ENCODE results near the gene SCARB2. TPM values are rescaled to one million over a fixed set of nuclear protein-coding genes. Genes with fewer than 3 reads are reported as not detected.

Gene SCARB2
- total and polyA plus RNA-seq, 7 donors = 29.4 to 160 (median 119) TPM

GRCh38 chr4:76238236-76238635, 24.6 kb upstream of the SCARB2 start:
- no peak overlapping the region for H3K27ac ChIP-seq
- TF ChIP-seq POLR2A (IDR thresholded peaks at IDR 0.05) = no peak
- TF ChIP-seq EP300 (IDR thresholded peaks at IDR 0.05) = no peak
- no peak for TF ChIP-seq POLR2AphosphoS5 (IDR thresholded peaks at IDR 0.05)
- no peak for TF ChIP-seq CTCF (IDR thresholded peaks at IDR 0.05)
- intact Hi-C loops (cut with DNase I) = no loop called here
- DNase-seq = no peak
- no peaks in the 10 kb centered on the region for H3K36me3 ChIP-seq
- H3K4me3 ChIP-seq = no peak overlapping the region
- no peaks in the 10 kb centered on the region for H3K4me1 ChIP-seq
- no peaks in the 10 kb centered on the region for H3K27me3 ChIP-seq
- H3K9me3 ChIP-seq = peaks cover 0 to 10% (median 10%) of the 10 kb centered on the region in 4 donors
- 95 to 96% methylated on average over 4 of the region's 4 CpGs for WGBS, 2 donors

GRCh38 chr4:76235915-76236314, 22.3 kb upstream of the SCARB2 start:
- H3K4me1 ChIP-seq = no peaks in the 10 kb centered on the region
- no peaks in the 10 kb centered on the region for H3K36me3 ChIP-seq
- H3K9me3 ChIP-seq = peaks cover 0 to 10% (median 8%) of the 10 kb centered on the region in 4 donors
- intact Hi-C loops (cut with DNase I) = no loop called here
- 13 to 51% methylated on average over 1 of the region's 1 CpG for WGBS, 2 donors
- no peak for DNase-seq
- H3K4me3 ChIP-seq = no peak overlapping the region
- TF ChIP-seq POLR2AphosphoS5 (IDR thresholded peaks at IDR 0.05) (no peak), POLR2A (IDR thresholded peaks at IDR 0.05) (no peak), CTCF (IDR thresholded peaks at IDR 0.05) (no peak), EP300 (IDR thresholded peaks at IDR 0.05) (no peak)
- H3K27ac ChIP-seq = no peak overlapping the region
- H3K27me3 ChIP-seq = no peaks in the 10 kb centered on the region

- H3K4me1 ChIP-seq = no peaks in the 10 kb centered on the region
- no peaks in the 10 kb centered on the region for H3K36me3 ChIP-seq
- peaks cover 0 to 8% (median 7%) of the 10 kb centered on the region in 4 donors for H3K9me3 ChIP-seq
- DNase-seq = no peak
- no peak for TF ChIP-seq CTCF (IDR thresholded peaks at IDR 0.05)
- no peak for TF ChIP-seq POLR2A (IDR thresholded peaks at IDR 0.05)
- TF ChIP-seq EP300 (IDR thresholded peaks at IDR 0.05) = no peak
- TF ChIP-seq POLR2AphosphoS5 (IDR thresholded peaks at IDR 0.05) = no peak
- intact Hi-C loops (cut with DNase I) = no loop called here
- no peaks in the 10 kb centered on the region for H3K27me3 ChIP-seq
- no peak overlapping the region for H3K27ac ChIP-seq
- WGBS, 2 donors = 12 to 73% methylated on average over 2 of the region's 2 CpGs
- no peak overlapping the region for H3K4me3 ChIP-seq
Observed at GRCh38 chr4:76235407-76235806, 21.8 kb upstream of the SCARB2 start.

- H3K27ac ChIP-seq = no peak overlapping the region
- 77 to 97% methylated on average over 5 of the region's 5 CpGs for WGBS, 2 donors
- no peak for TF ChIP-seq POLR2A (IDR thresholded peaks at IDR 0.05)
- TF ChIP-seq POLR2AphosphoS5 (IDR thresholded peaks at IDR 0.05) = no peak
- no peak for TF ChIP-seq CTCF (IDR thresholded peaks at IDR 0.05)
- TF ChIP-seq EP300 (IDR thresholded peaks at IDR 0.05) = no peak
- H3K27me3 ChIP-seq = no peaks in the 10 kb centered on the region
- H3K4me3 ChIP-seq = no peak overlapping the region
- H3K4me1 ChIP-seq = no peaks in the 10 kb centered on the region
- DNase-seq = no peak
- intact Hi-C loops (cut with DNase I) = no loop called here
- H3K36me3 ChIP-seq = no peaks in the 10 kb centered on the region
- H3K9me3 ChIP-seq = peaks cover 0 to under 1% (median 0%) of the 10 kb centered on the region in 4 donors
Observed at GRCh38 chr4:76234679-76235044, 21.0 kb upstream of the SCARB2 start.

GRCh38 chr4:76233967-76234678, 20.5 kb upstream of the SCARB2 start:
- no peaks in the 10 kb centered on the region for H3K27me3 ChIP-seq
- no peaks in the 10 kb centered on the region for H3K4me1 ChIP-seq
- DNase-seq = no peak
- no peak overlapping the region for H3K27ac ChIP-seq
- 80 to 87% methylated on average over 14 of the region's 14 CpGs for WGBS, 2 donors
- no peaks in the 10 kb centered on the region for H3K36me3 ChIP-seq
- no peak for TF ChIP-seq CTCF (IDR thresholded peaks at IDR 0.05)
- no peak for TF ChIP-seq POLR2A (IDR thresholded peaks at IDR 0.05)
- no peak for TF ChIP-seq POLR2AphosphoS5 (IDR thresholded peaks at IDR 0.05)
- no peak for TF ChIP-seq EP300 (IDR thresholded peaks at IDR 0.05)
- H3K4me3 ChIP-seq = no peak overlapping the region
- H3K9me3 ChIP-seq = peaks cover 0 to 5% (median 0%) of the 10 kb centered on the region in 4 donors
- intact Hi-C loops (cut with DNase I) = no loop called here

Measured in sigmoid colon (tissue), 7 donors.